Adipocyte (in vitro differentiated cells): Measurements from ENCODE around the gene POLR1B.
A peak's percentile ranks its signal among the peaks of the same experiment; 100 is the strongest.
"Not testable (repeated sequence)": the region's sequence is repeated elsewhere in the genome, so short reads cannot be mapped to it uniquely, and the experiment has no call there.

Experiments
- DNase-seq: peaks from one replicate; pipeline ENCODE4 v3.0.0-alpha.2; 2015; ENCODE audit warnings: low read depth
- H3K27me3 ChIP-seq: replicated peaks from 2 replicates; pipeline ENCODE4 v1.7.0; 2013; ENCODE audit warnings: mild to moderate bottlenecking, low read length, moderate library complexity; ENCODE audit not compliant: control insufficient read depth, insufficient read depth
- H3K36me3 ChIP-seq: 2 replicates; pipeline ENCODE4 v1.7.0; 2013; ENCODE audit warnings: low read length, mild to moderate bottlenecking, moderate library complexity; ENCODE audit not compliant: control insufficient read depth, insufficient read depth, severe bottlenecking
- H3K4me1 ChIP-seq: 2 replicates; pipeline ENCODE4 v1.7.0; 2013; ENCODE audit warnings: mild to moderate bottlenecking, low read length, moderate library complexity; ENCODE audit not compliant: control insufficient read depth, insufficient read depth
- H3K4me3 ChIP-seq: 2 replicates; pipeline ENCODE4 v1.7.0; 2013; ENCODE audit warnings: mild to moderate bottlenecking, low read length, moderate library complexity
- H3K9ac ChIP-seq: 2 replicates; pipeline ENCODE4 v1.7.0; 2013; ENCODE audit warnings: mild to moderate bottlenecking, low read length, moderate library complexity
- H3K9me3 ChIP-seq: 2 replicates; pipeline ENCODE4 v1.7.0; 2013; ENCODE audit warnings: mild to moderate bottlenecking, low read length, moderate library complexity; ENCODE audit not compliant: control insufficient read depth

Gene POLR1B

GRCh38 chr2:112541315-112542122 lies 746 bp upstream of the POLR1B start:
- Histone ChIP-seq H3K9ac (peak overlapping the region; percentile 90), H3K4me3 (peak overlapping the region; percentile 98)
- peak; percentile 77 for DNase-seq

GRCh38 chr2:112542984-112543661 lies 858 bp downstream of the POLR1B start:
- Histone ChIP-seq H3K9me3 (no peaks in the 10 kb centered on the region), H3K4me1 (peaks cover 34% of the 10 kb centered on the region), H3K4me3 (peak overlapping the region; percentile 98), H3K9ac (peak overlapping the region; percentile 90), H3K27me3 (no peaks in the 10 kb centered on the region), H3K36me3 (peaks cover 9% of the 10 kb centered on the region)
- peak; percentile 38 for DNase-seq

More at GRCh38 chr2:112541315-112542122, 746 bp upstream of the POLR1B start:
- Histone ChIP-seq H3K27me3 (no peaks in the 10 kb centered on the region), H3K36me3 (peaks cover 4% of the 10 kb centered on the region), H3K4me1 (peaks cover 22% of the 10 kb centered on the region), H3K9me3 (no peaks in the 10 kb centered on the region)

GRCh38 chr2:112547333-112547732 lies 5.1 kb downstream of the POLR1B start:
- Histone ChIP-seq H3K9me3 (no peaks in the 10 kb centered on the region), H3K4me3 (no peak overlapping the region), H3K36me3 (peaks cover 42% of the 10 kb centered on the region), H3K27me3 (no peaks in the 10 kb centered on the region), H3K4me1 (peaks cover 28% of the 10 kb centered on the region), H3K9ac (no peak overlapping the region)
- DNase-seq, result peak; percentile 45

GRCh38 chr2:112548980-112549379 lies 6.7 kb downstream of the POLR1B start:
- peaks cover 57% of the 10 kb centered on the region for H3K36me3 ChIP-seq
- peaks cover 19% of the 10 kb centered on the region for H3K4me1 ChIP-seq
- no peaks in the 10 kb centered on the region for H3K27me3 ChIP-seq
- DNase-seq, result no peak
- H3K4me3 ChIP-seq, result no peak overlapping the region
- no peaks in the 10 kb centered on the region for H3K9me3 ChIP-seq
- H3K9ac ChIP-seq, result no peak overlapping the region

GRCh38 chr2:112566104-112566503 lies 23.8 kb downstream of the POLR1B start:
- H3K27me3 ChIP-seq, result no peaks in the 10 kb centered on the region
- peaks cover 76% of the 10 kb centered on the region for H3K36me3 ChIP-seq
- no peak for DNase-seq
- no peak overlapping the region for H3K4me3 ChIP-seq
- H3K9ac ChIP-seq, result no peak overlapping the region
- no peaks in the 10 kb centered on the region for H3K9me3 ChIP-seq
- no peaks in the 10 kb centered on the region for H3K4me1 ChIP-seq

GRCh38 chr2:112566508-112566907 lies 24.2 kb downstream of the POLR1B start:
- H3K27me3 ChIP-seq, H3K9ac ChIP-seq, H3K4me1 ChIP-seq, H3K9me3 ChIP-seq, DNase-seq, H3K4me3 ChIP-seq: not testable (repeated sequence)
- peaks cover 76% of the 10 kb centered on the region for H3K36me3 ChIP-seq

GRCh38 chr2:112572005-112572404 lies 29.7 kb downstream of the POLR1B start:
- no peak for DNase-seq
- Histone ChIP-seq H3K27me3 (no peaks in the 10 kb centered on the region), H3K4me3 (no peak overlapping the region), H3K9ac (no peak overlapping the region), H3K9me3 (no peaks in the 10 kb centered on the region), H3K36me3 (peaks cover 84% of the 10 kb centered on the region), H3K4me1 (no peaks in the 10 kb centered on the region)

- peaks cover 20% of the 10 kb centered on the region for H3K4me1 ChIP-seq
- H3K27me3 ChIP-seq, result no peaks in the 10 kb centered on the region
- peaks cover 31% of the 10 kb centered on the region for H3K36me3 ChIP-seq
- no peak overlapping the region for H3K4me3 ChIP-seq
- peak; percentile 7 for DNase-seq
- no peak overlapping the region for H3K9ac ChIP-seq
- no peaks in the 10 kb centered on the region for H3K9me3 ChIP-seq
Measured at GRCh38 chr2:112577756-112578155, 35.5 kb downstream of the POLR1B start.

- Histone ChIP-seq H3K4me3 (no peak overlapping the region), H3K9ac (no peak overlapping the region), H3K9me3 (no peaks in the 10 kb centered on the region), H3K36me3 (peaks cover 20% of the 10 kb centered on the region), H3K27me3 (no peaks in the 10 kb centered on the region), H3K4me1 (peaks cover 29% of the 10 kb centered on the region)
- peak; percentile 87 for DNase-seq
Measured at GRCh38 chr2:112579241-112579640, 37.0 kb downstream of the POLR1B start.

GRCh38 chr2:112580084-112580483 lies 37.8 kb downstream of the POLR1B start:
- DNase-seq, result no peak
- H3K9me3 ChIP-seq, result no peaks in the 10 kb centered on the region
- H3K4me3 ChIP-seq, result no peak overlapping the region

GRCh38 chr2:112582314-112582746 lies 40.1 kb downstream of the POLR1B start:
- peaks cover 38% of the 10 kb centered on the region for H3K4me1 ChIP-seq
- DNase-seq, result peak; percentile 89
- H3K36me3 ChIP-seq, result peaks cover 10% of the 10 kb centered on the region
- H3K9me3 ChIP-seq, result no peaks in the 10 kb centered on the region
- H3K9ac ChIP-seq, result peak overlapping the region; percentile 98
- H3K27me3 ChIP-seq, result no peaks in the 10 kb centered on the region
- H3K4me3 ChIP-seq, result no peak overlapping the region

More at GRCh38 chr2:112580084-112580483, 37.8 kb downstream of the POLR1B start:
- Histone ChIP-seq H3K9ac (no peak overlapping the region), H3K36me3 (peaks cover 12% of the 10 kb centered on the region), H3K4me1 (peaks cover 33% of the 10 kb centered on the region), H3K27me3 (no peaks in the 10 kb centered on the region)
